ENCODE results near the gene ADAMTS6. TPM values are rescaled to one million over a fixed set of nuclear protein-coding genes. Genes with fewer than 3 reads are reported as not detected.

ADAMTS6 gene
- total and polyA plus RNA-seq, 2 experiments from 2014 or later: 0.78 to 2.0 TPM

GRCh38 chr5:65152131-65152530 is 329.6 kb downstream of the ADAMTS6 start:
- H3K36me3 Mint-ChIP-seq (ENCODE audit: low read depth): no peaks in the 10 kb centered on the region
- peaks cover 2% of the 10 kb centered on the region; the same call in 2 of the 3 replicates for H3K4me1 Mint-ChIP-seq
- peaks cover 2% of the 10 kb centered on the region for H3K27me3 Mint-ChIP-seq (ENCODE audit: insufficient read depth, low read depth, poor library complexity)
- H3K27ac Mint-ChIP-seq: no peak overlapping the region
- Histone ChIP-seq H4K20me1 (replicated peaks; ENCODE audit: insufficient read depth) (no peaks in the 10 kb centered on the region), H3K9me2 (ENCODE audit: insufficient read depth) (no peaks in the 10 kb centered on the region), H3K27ac (ENCODE audit: low read depth) (no peak overlapping the region), H3K4me1 (ENCODE audit: insufficient read depth) (no peaks in the 10 kb centered on the region), H2AFZ (no peak overlapping the region), H3K79me2 (replicated peaks; ENCODE audit: insufficient read depth) (no peaks in the 10 kb centered on the region), H3F3A (replicated peaks; ENCODE audit: low read depth) (no peaks in the 10 kb centered on the region), H3K4me3 (no peak overlapping the region), H3K4me2 (no peak overlapping the region), H3K36me3 (ENCODE audit: insufficient read depth) (no peaks in the 10 kb centered on the region), H3K27me3 (ENCODE audit: insufficient read depth) (no peaks in the 10 kb centered on the region)
- TF ChIP-seq, protein P1, sequence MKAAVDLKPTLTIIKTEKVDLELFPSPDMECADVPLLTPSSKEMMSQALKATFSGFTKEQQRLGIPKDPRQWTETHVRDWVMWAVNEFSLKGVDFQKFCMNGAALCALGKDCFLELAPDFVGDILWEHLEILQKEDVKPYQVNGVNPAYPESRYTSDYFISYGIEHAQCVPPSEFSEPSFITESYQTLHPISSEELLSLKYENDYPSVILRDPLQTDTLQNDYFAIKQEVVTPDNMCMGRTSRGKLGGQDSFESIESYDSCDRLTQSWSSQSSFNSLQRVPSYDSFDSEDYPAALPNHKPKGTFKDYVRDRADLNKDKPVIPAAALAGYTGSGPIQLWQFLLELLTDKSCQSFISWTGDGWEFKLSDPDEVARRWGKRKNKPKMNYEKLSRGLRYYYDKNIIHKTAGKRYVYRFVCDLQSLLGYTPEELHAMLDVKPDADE (IDR thresholded peaks at IDR 0.05): no peak
- no peak for TF ChIP-seq REST (IDR thresholded peaks at IDR 0.05; ENCODE audit: unreplicated experiment)
- H3K9me3 Mint-ChIP-seq: no peaks in the 10 kb centered on the region
- no peak for DNase-seq (ENCODE audit: low spot score)
- H3K4me3 Mint-ChIP-seq: no peak overlapping the region
- no peak for ATAC-seq

GRCh38 chr5:65151614-65152013 is 330.1 kb downstream of the ADAMTS6 start:
- H2AFZ ChIP-seq: no peak overlapping the region
- ATAC-seq (no peak), DNase-seq (ENCODE audit: low spot score) (no peak)
- no peaks in the 10 kb centered on the region for H3K9me2 ChIP-seq (ENCODE audit: insufficient read depth)
- Mint-ChIP-seq H3K36me3 (ENCODE audit: low read depth) (no peaks in the 10 kb centered on the region), H3K4me3 (no peak overlapping the region), H3K9me3 (no peaks in the 10 kb centered on the region), H3K27me3 (ENCODE audit: insufficient read depth, low read depth, poor library complexity) (peaks cover 2% of the 10 kb centered on the region), H3K27ac (no peak overlapping the region), H3K4me1 (peaks cover 2% of the 10 kb centered on the region; the same call in 2 of the 3 replicates)
- H3K4me2 ChIP-seq: no peak overlapping the region
- no peaks in the 10 kb centered on the region for H3K27me3 ChIP-seq (ENCODE audit: insufficient read depth)
- no peak overlapping the region for H3K4me3 ChIP-seq
- TF ChIP-seq, protein P2, sequence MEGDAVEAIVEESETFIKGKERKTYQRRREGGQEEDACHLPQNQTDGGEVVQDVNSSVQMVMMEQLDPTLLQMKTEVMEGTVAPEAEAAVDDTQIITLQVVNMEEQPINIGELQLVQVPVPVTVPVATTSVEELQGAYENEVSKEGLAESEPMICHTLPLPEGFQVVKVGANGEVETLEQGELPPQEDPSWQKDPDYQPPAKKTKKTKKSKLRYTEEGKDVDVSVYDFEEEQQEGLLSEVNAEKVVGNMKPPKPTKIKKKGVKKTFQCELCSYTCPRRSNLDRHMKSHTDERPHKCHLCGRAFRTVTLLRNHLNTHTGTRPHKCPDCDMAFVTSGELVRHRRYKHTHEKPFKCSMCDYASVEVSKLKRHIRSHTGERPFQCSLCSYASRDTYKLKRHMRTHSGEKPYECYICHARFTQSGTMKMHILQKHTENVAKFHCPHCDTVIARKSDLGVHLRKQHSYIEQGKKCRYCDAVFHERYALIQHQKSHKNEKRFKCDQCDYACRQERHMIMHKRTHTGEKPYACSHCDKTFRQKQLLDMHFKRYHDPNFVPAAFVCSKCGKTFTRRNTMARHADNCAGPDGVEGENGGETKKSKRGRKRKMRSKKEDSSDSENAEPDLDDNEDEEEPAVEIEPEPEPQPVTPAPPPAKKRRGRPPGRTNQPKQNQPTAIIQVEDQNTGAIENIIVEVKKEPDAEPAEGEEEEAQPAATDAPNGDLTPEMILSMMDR (conservative IDR thresholded peaks at IDR 0.05; ENCODE audit: low read depth in 2 of 2): peak in 1 of 2 experiments; percentile 18; a peak in 1 of 4 replicates
- TF ChIP-seq EZH2 (IDR thresholded peaks at IDR 0.05; ENCODE audit: low read depth, unreplicated experiment) (no peak), POLR2AphosphoS5 (IDR thresholded peaks at IDR 0.05; ENCODE audit: low read depth) (no peak), REST (IDR thresholded peaks at IDR 0.05; ENCODE audit: unreplicated experiment) (no peak), ZNF114 (CRISPR knock-in tag; IDR thresholded peaks at IDR 0.05) (no peak)
- TF ChIP-seq, protein P1 (IDR thresholded peaks at IDR 0.05): no peak
- H4K20me1 ChIP-seq (replicated peaks; ENCODE audit: insufficient read depth): no peaks in the 10 kb centered on the region
- H3K36me3 ChIP-seq (ENCODE audit: insufficient read depth): no peaks in the 10 kb centered on the region
- no peak overlapping the region for H3K27ac ChIP-seq (ENCODE audit: low read depth)
- no peaks in the 10 kb centered on the region for H3K4me1 ChIP-seq (ENCODE audit: insufficient read depth)
- no peaks in the 10 kb centered on the region for H3F3A ChIP-seq (replicated peaks; ENCODE audit: low read depth)
- H3K79me2 ChIP-seq (replicated peaks; ENCODE audit: insufficient read depth): no peaks in the 10 kb centered on the region

All from GM23338 (cell line).